RWPE1 (cell line): Measurements from ENCODE around the gene GAN.

Experiments used
- CTCF ChIA-PET: fragments of 350-600 bp; sonication (Branson Sonifier 250); formaldehyde crosslinking; extraction: SDS; loops from one replicate; lab custom pipeline; 2021; lab: Yijun Ruan, JAX
- POLR2A ChIA-PET: fragments of 400-600 bp; formaldehyde crosslinking; extraction: SDS; loops from one replicate; lab custom pipeline; 2020; ENCODE audit warnings: antibody characterized with exemption; ENCODE audit not compliant: low non-redundant PET; lab: Yijun Ruan, JAX
- DNase-seq: peaks from one replicate; pipeline ENCODE4 v3.0.0; 2012; ENCODE audit warnings: low spot score
- H3K27ac ChIP-seq: fragments of 450-650 bp; 2 replicates; pipeline ENCODE4 v1.5.1; 2017
- CTCF ChIP-seq: fragments of 450-650 bp; conservative IDR thresholded peaks from 2 replicates; pipeline ENCODE4 v1.5.1; 2017; ENCODE audit warnings: low read depth, mild to moderate bottlenecking

Gene GAN

GRCh38 chr16:81380932-81381331 lies 66.2 kb downstream of the GAN start:
- no peak overlapping the region for H3K27ac ChIP-seq
- POLR2A ChIA-PET, result no interaction called here
- CTCF ChIA-PET, result interaction anchor here (0.9 kb wide), 1 partner anchor 316 kb away, joined by 3 read pairs; no protein-coding TSS in a partner anchor
- no peak for TF ChIP-seq CTCF
- no peak for DNase-seq

GRCh38 chr16:81384006-81384405 lies 69.2 kb downstream of the GAN start:
- ChIA-PET CTCF (interaction anchor here (0.5 to 0.7 kb wide), 3 partner anchors 42 to 395 kb away, joined by 4 to 5 read pairs (median 5); partner anchors contain the start of gene PLCG2), POLR2A (no interaction called here)
- DNase-seq, result no peak
- TF ChIP-seq CTCF, result no peak
- H3K27ac ChIP-seq, result no peak overlapping the region

- ChIA-PET CTCF (interaction anchor here (0.6 kb wide), 1 partner anchor 289 kb away, joined by 3 read pairs; no protein-coding TSS in a partner anchor), POLR2A (no interaction called here)
- no peak for TF ChIP-seq CTCF
- no peak overlapping the region for H3K27ac ChIP-seq
- DNase-seq, result no peak
Observed at GRCh38 chr16:81385031-81385756, 70.4 kb downstream of the GAN start.

GRCh38 chr16:81388357-81388756 lies 73.6 kb downstream of the GAN start:
- TF ChIP-seq CTCF, result no peak
- no peak for DNase-seq
- no peak overlapping the region for H3K27ac ChIP-seq
- CTCF ChIA-PET, result no interaction called here
- POLR2A ChIA-PET, result no interaction called here

GRCh38 chr16:81390840-81391239 lies 76.1 kb downstream of the GAN start:
- ChIA-PET POLR2A (no interaction called here), CTCF (interaction anchor here (0.7 kb wide), 1 partner anchor 72 kb away, joined by 4 read pairs; no protein-coding TSS in a partner anchor)
- H3K27ac ChIP-seq, result no peak overlapping the region
- no peak for TF ChIP-seq CTCF
- no peak for DNase-seq

GRCh38 chr16:81392011-81392410 lies 77.2 kb downstream of the GAN start:
- no peak for TF ChIP-seq CTCF
- no peak for DNase-seq
- ChIA-PET POLR2A (no interaction called here), CTCF (no interaction called here)
- H3K27ac ChIP-seq, result no peak overlapping the region
